ENCODE results near the gene SCAMP5. TPM values are rescaled to one million over a fixed set of nuclear protein-coding genes. Genes with fewer than 3 reads are reported as not detected.

SCAMP5 gene
- total and polyA plus RNA-seq, 2 of the 13 experiments (the other 11 are each of a cell fraction or from before 2014, with no cell fraction given), result 34.3 to 49.0 TPM

DNA sequence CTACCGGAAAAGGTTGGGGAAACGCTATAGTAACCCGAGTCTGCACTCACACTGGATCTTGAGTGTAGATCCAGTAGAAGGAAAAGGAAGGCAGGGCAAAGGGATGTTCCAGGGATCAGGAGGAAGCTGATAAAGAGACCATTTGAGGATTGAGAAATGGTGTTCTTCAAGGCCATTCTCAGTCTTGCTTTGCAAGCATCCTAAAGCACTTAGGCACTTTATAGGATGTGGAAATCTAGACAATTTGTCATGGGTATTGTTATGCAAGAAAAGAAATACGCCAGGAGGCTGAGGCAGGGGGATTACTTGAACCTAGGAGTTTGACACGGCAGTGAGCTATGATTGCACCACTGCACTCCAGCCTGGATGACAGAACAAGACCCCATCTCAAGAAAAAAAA, 13.2 kb upstream of the SCAMP5 start (continued):
- TF ChIP-seq, protein P1, sequence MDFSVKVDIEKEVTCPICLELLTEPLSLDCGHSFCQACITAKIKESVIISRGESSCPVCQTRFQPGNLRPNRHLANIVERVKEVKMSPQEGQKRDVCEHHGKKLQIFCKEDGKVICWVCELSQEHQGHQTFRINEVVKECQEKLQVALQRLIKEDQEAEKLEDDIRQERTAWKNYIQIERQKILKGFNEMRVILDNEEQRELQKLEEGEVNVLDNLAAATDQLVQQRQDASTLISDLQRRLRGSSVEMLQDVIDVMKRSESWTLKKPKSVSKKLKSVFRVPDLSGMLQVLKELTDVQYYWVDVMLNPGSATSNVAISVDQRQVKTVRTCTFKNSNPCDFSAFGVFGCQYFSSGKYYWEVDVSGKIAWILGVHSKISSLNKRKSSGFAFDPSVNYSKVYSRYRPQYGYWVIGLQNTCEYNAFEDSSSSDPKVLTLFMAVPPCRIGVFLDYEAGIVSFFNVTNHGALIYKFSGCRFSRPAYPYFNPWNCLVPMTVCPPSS (IDR thresholded peaks at IDR 0.05), result no peak
- TF ChIP-seq ZNF816 (CRISPR knock-in tag; IDR thresholded peaks at IDR 0.05; ENCODE audit: borderline replicate concordance) (no peak), POLR2AphosphoS2 (IDR thresholded peaks at IDR 0.05; ENCODE audit: low read depth, low read length) (no peak), ATAD3A (CRISPR knock-in tag; IDR thresholded peaks at IDR 0.05) (no peak), MYNN (CRISPR knock-in tag; IDR thresholded peaks at IDR 0.05; ENCODE audit: low read depth) (no peak), ZMYM4 (CRISPR knock-in tag; IDR thresholded peaks at IDR 0.05) (no peak)

GRCh38 chr15:74983725-74984231, 11.6 kb upstream of the SCAMP5 start:
- no TSS peak for BruUV-seq (replicated peaks)
- ATAC-seq, result no peak
- no peak overlapping the region for H2AFZ ChIP-seq (ENCODE audit: low read length)

More at GRCh38 chr15:74983725-74984231, 11.6 kb upstream of the SCAMP5 start:
- no peaks in the 10 kb centered on the region for H3K36me3 ChIP-seq (replicated peaks in 1 of 2; ENCODE audit: control insufficient read depth in 1 of 2, insufficient read depth in 2 of 2, low read length in 2 of 2)
- in situ Hi-C loops (cut with HindIII; ENCODE audit: extremely low pct_ligation_motif_present, low pct_unique_long_range_greater_than_20kb), result no loop called here
- 0 out of 2 replicates have a peak, but pooled peaks cover 7% of the 10 kb centered on the region for H3K4me1 ChIP-seq (ENCODE audit: insufficient read depth, low read length)
- FAIRE-seq (no peak), DNase-seq (ENCODE audit: low spot score) (no peak)
- no peak overlapping the region for H3K9ac ChIP-seq (ENCODE audit: insufficient read depth, low read depth, low read length)
- no peak overlapping the region for H3K27ac ChIP-seq (ENCODE audit: extremely low read length, insufficient read depth, low read length)
- no peak overlapping the region for H3K4me3 ChIP-seq (replicated peaks in 1 of 3; ENCODE audit: insufficient read depth in 1 of 3, low read depth in 2 of 3, low read length in 3 of 3)
- ChIA-PET CTCF (ENCODE audit: low intra/inter-chr PET ratio, low total read pairs) (no interaction called here), POLR2A (no interaction called here)
- no peaks in the 10 kb centered on the region for H3K9me3 ChIP-seq (ENCODE audit: low read length)
- no peaks in the 10 kb centered on the region for H3K79me2 ChIP-seq (ENCODE audit: insufficient read depth, low read length)
- no peak overlapping the region for H3K4me2 ChIP-seq (ENCODE audit: low read depth, low read length)
- H3K27me3 ChIP-seq (ENCODE audit: control insufficient read depth in 1 of 2, insufficient read depth in 2 of 2, low read length in 2 of 2), result peaks cover under 1 to 27% of the 10 kb centered on the region in 2 experiments; a peak in 4 of 5 replicates
- TF ChIP-seq KDM1A (CRISPR knock-in tag; IDR thresholded peaks at IDR 0.05) (no peak), PPARG (CRISPR knock-in tag; conservative IDR thresholded peaks at IDR 0.05) (no peak), CHD2 (IDR thresholded peaks at IDR 0.05; ENCODE audit: low read depth, low read length) (no peak), ZNF598 (CRISPR knock-in tag; IDR thresholded peaks at IDR 0.05; ENCODE audit: borderline replicate concordance) (no peak), FOSL2 (CRISPR knock-in tag; IDR thresholded peaks at IDR 0.05) (peak; percentile 29; the same call in 1 of the 2 replicates), JUNB (CRISPR knock-in tag; IDR thresholded peaks at IDR 0.05; ENCODE audit: borderline replicate concordance) (no peak)
- WGBS (ENCODE audit: low lambda C conversion rate), result 2% methylated on average over 4 of the region's 4 CpGs
- H4K20me1 ChIP-seq (ENCODE audit: insufficient read depth, low read length), result no peaks in the 10 kb centered on the region
- intact Hi-C loops (cut with micrococcal nuclease; ENCODE audit: unreplicated experiment), result no loop called here

All from HepG2 (cell line).